A549 (cell line): ENCODE results near the gene TMEM119. TPM values are rescaled to one million over a fixed set of nuclear protein-coding genes. Genes with fewer than 3 reads are reported as not detected.

Experiments
- ATAC-seq, 2 experiments: fragments of 200-7000 bp in 1 of 2; fragments of >200 bp in 1 of 2; cut with Nextera tagmentation in 1 of 2; cut with Tn5 transposase in 1 of 2; 3 replicates each; pipeline versions ENCODE4 v1.8.0 to v1.9.1; 2018 to 2020; ENCODE audit warnings: mild to moderate bottlenecking in 1 of 2, moderate library complexity in 1 of 2
- CTCF ChIA-PET: fragments of 300-600 bp; sonication (Branson Sonifier 250); formaldehyde crosslinking; extraction: SDS; loops from one replicate; lab custom pipeline; 2021; ENCODE audit warnings: antibody characterized with exemption, inconsistent platforms; lab: Yijun Ruan, JAX
- POLR2A ChIA-PET: fragments of 350-600 bp; formaldehyde crosslinking; extraction: SDS; loops from one replicate; lab custom pipeline; 2021; ENCODE audit warnings: antibody characterized with exemption, inconsistent platforms; lab: Yijun Ruan, JAX
- DNase-seq, 2 experiments: peaks; one replicate each; pipeline versions ENCODE4 v3.0.0 to v3.0.0-alpha.2; 2011 to 2016; ENCODE audit warnings: low read depth in 1 of 2, low spot score in 1 of 2
- FAIRE-seq: peaks from 2 replicates; lab custom pipeline; 2011; peaks lifted over from hg19 to GRCh38; lab: Jason Lieb, UNC
- H3K27ac ChIP-seq, 2 experiments: fragments of >200 bp; sonication (Bioruptor Twin); formaldehyde crosslinking; 3 replicates each; pipeline ENCODE4 v1.5.1; 2016 to 2017
- H3K4me1 ChIP-seq: fragments of >200 bp; sonication (Bioruptor Twin); formaldehyde crosslinking; 3 replicates; pipeline ENCODE4 v1.6.1; 2016
- H3K4me2 ChIP-seq: fragments of >200 bp; sonication (Bioruptor Twin); formaldehyde crosslinking; 3 replicates; pipeline ENCODE4 v1.6.1; 2016
- H3K4me3 ChIP-seq: fragments of >200 bp; sonication (Bioruptor Twin); formaldehyde crosslinking; 3 replicates; pipeline ENCODE4 v1.5.1; 2016
- H3K9me3 ChIP-seq: fragments of >200 bp; sonication (Bioruptor Twin); formaldehyde crosslinking; 3 replicates; pipeline ENCODE4 v1.6.1; 2016
- BHLHE40 ChIP-seq: IDR thresholded peaks from 2 replicates; pipeline ENCODE4 v1.6.1; 2012; ENCODE audit warnings: low read depth, low read length, inconsistent platforms
- CBX8 ChIP-seq: fragments of 200-600 bp; sonication (generic); IDR thresholded peaks from 2 replicates; pipeline ENCODE4 v1.6.1; 2016
- CEBPB ChIP-seq, 2 experiments: fragments of >200 bp in 1 of 2; sonication (Bioruptor Twin) in 1 of 2; formaldehyde crosslinking in 1 of 2; IDR thresholded peaks; 2 replicates each; pipeline ENCODE4 v1.6.1; 2012 to 2016
- CHD2 ChIP-seq: fragments of 150-350 bp; IDR thresholded peaks from 2 replicates; pipeline ENCODE4 v1.6.1; 2014; ENCODE audit warnings: low read length; ENCODE audit not compliant: partially characterized antibody
- EHMT2 ChIP-seq: fragments of 200-600 bp; sonication (generic); IDR thresholded peaks from 2 replicates; pipeline ENCODE4 v1.6.1; 2016; ENCODE audit warnings: antibody characterized with exemption, low read depth, mild to moderate bottlenecking, moderate library complexity
- ESRRA ChIP-seq: fragments of 150-350 bp; IDR thresholded peaks from 2 replicates; pipeline ENCODE4 v1.6.1; 2014; ENCODE audit warnings: mild to moderate bottlenecking, low read length, borderline replicate concordance
- GATA3 ChIP-seq: IDR thresholded peaks from 2 replicates; pipeline ENCODE4 v1.6.1; 2012; ENCODE audit warnings: borderline replicate concordance
- HDAC2 ChIP-seq: fragments of 200-600 bp; sonication (generic); IDR thresholded peaks from 2 replicates; pipeline ENCODE4 v1.6.1; 2016
- HOXA7 ChIP-seq: fragments of 250-450 bp; sonication (Bioruptor Pico); IDR thresholded peaks from 2 replicates; pipeline ENCODE4 v1.5.0; 2020; ENCODE audit warnings: mild to moderate bottlenecking, moderate library complexity
- KDM5A ChIP-seq: fragments of 200-600 bp; sonication (generic); IDR thresholded peaks from 2 replicates; pipeline ENCODE4 v1.6.1; 2016; ENCODE audit warnings: antibody characterized with exemption, mild to moderate bottlenecking
- MAFK ChIP-seq: fragments of 450-650 bp; IDR thresholded peaks from 2 replicates; pipeline ENCODE4 v1.6.1; 2014; ENCODE audit not compliant: partially characterized antibody
- MAZ ChIP-seq: fragments of 150-350 bp; IDR thresholded peaks from 2 replicates; pipeline ENCODE4 v1.6.1; 2014; ENCODE audit warnings: antibody characterized with exemption, low read depth, low read length, borderline replicate concordance
- NR3C1 ChIP-seq: fragments of >200 bp; sonication (Bioruptor Twin); formaldehyde crosslinking; IDR thresholded peaks from 3 replicates; pipeline ENCODE4 v1.6.1; 2017
- POLR2AphosphoS2 ChIP-seq: conservative IDR thresholded peaks from 2 replicates; pipeline ENCODE4 v1.6.1; 2012; ENCODE audit warnings: low read length, improper control_type of control experiment, inconsistent platforms
- RAD21 ChIP-seq, 2 experiments: fragments of >200 bp in 1 of 2; sonication (Bioruptor Twin) in 1 of 2; formaldehyde crosslinking in 1 of 2; IDR thresholded peaks in 1 of 2; conservative IDR thresholded peaks in 1 of 2; 2 replicates in 1 of 2; 3 replicates in 1 of 2; pipeline ENCODE4 v1.6.1; 2012 to 2018; ENCODE audit warnings: inconsistent platforms in 1 of 2
- RARB ChIP-seq: fragments of 250-450 bp; sonication (Bioruptor Pico); IDR thresholded peaks from 2 replicates; pipeline ENCODE4 v1.8.0; 2021; ENCODE audit warnings: mild to moderate bottlenecking, moderate library complexity
- RCOR1 ChIP-seq: fragments of 150-350 bp; IDR thresholded peaks from 2 replicates; pipeline ENCODE4 v1.6.1; 2014; ENCODE audit warnings: antibody characterized with exemption, low read length, low read depth
- RNF2 ChIP-seq: fragments of 200-600 bp; sonication (generic); IDR thresholded peaks from 2 replicates; pipeline ENCODE4 v1.6.1; 2016; ENCODE audit warnings: low read depth, mild to moderate bottlenecking, antibody characterized with exemption, moderate library complexity, borderline replicate concordance
- SMC3 ChIP-seq: fragments of >200 bp; sonication (Bioruptor Twin); formaldehyde crosslinking; IDR thresholded peaks from 3 replicates; pipeline ENCODE4 v1.6.1; 2018; ENCODE audit warnings: inconsistent platforms
- SREBF2 ChIP-seq: fragments of 450-650 bp; IDR thresholded peaks from 2 replicates; pipeline ENCODE4 v1.6.1; 2014; ENCODE audit warnings: mild to moderate bottlenecking, moderate library complexity
- ZC3H11A ChIP-seq: fragments of 450-650 bp; IDR thresholded peaks from 2 replicates; pipeline ENCODE4 v1.6.1; 2014; ENCODE audit warnings: antibody characterized with exemption, mild to moderate bottlenecking
- WGBS: methylation state at CpG from one replicate; pipeline ENCODE4 v1.1.6; 2017; ENCODE audit errors: missing lambda C conversion rate; 5-methylcytosine and 5-hydroxymethylcytosine counted together
- polyA plus RNA-seq, 4 experiments: library from polyadenylated mRNA; depleted of rRNA in 3 of 4; stranded (reverse); fragments of >200 nt; fragmentation: RNase III in 1 of 4; extraction: RNeasy Plus Mini Kit Qiagen cat#74134 plus additional on column Dnase treatment in 1 of 4; gene quantifications; 2 replicates in 3 of 4; 3 replicates in 1 of 4; pipeline ENCODE4 v1.2.3, GENCODE V29; 2011 to 2017
- TF ChIP-seq, protein P1 (sequence below): fragments of 250-450 bp; sonication (Bioruptor Pico); IDR thresholded peaks from 2 replicates; pipeline ENCODE4 v1.5.0; 2020; ENCODE audit warnings: low read depth, mild to moderate bottlenecking, moderate library complexity
- TF ChIP-seq, protein P2 (sequence below): IDR thresholded peaks from 2 replicates; pipeline ENCODE4 v1.6.1; 2012

TMEM119 gene
- polyA plus RNA-seq, 2 of the 4 experiments (the other 2 are of a cell fraction), result not detected

DNA sequence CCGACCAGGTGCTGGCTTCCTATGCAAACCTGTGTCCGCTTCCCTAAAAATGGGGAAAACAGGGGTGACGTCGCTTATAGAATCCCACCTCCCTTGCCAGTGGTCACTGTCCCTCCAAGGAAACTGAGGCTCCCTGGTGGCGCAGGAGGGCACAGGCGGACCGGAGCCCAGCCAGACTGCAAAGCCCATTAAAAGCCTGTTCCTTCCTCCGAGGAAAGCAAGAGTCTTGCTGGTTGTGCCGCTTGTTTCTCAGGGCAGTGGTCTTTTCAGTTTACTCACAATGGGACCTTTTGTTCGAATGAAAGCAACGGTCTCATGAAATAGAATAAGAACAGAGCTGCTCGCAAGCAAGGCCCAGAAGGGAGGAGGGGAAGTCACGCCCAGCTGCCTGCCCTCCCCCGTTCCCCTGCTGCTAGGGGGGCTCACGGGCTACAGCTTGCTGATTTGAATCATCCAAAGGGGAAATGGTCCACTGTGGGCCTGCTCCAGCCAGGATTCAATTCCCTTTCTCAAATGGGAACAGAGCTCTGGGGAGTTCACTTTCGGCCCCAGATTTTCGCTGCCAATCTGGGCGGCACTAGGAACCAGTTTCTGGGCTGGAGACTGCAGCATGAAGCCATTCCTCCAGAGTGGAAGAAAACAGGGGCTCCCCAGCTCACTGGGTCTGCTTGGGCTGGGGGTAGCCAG lies 40.4 kb upstream of the TMEM119 start (continued):
- no peak for TF ChIP-seq RAD21 (conservative IDR thresholded peaks at IDR 0.05 in 1 of 2, IDR thresholded peaks at IDR 0.05 in 1 of 2)
- no peak for TF ChIP-seq NR3C1
- no peak for TF ChIP-seq BHLHE40
- no peak for TF ChIP-seq RARB
- no peak for TF ChIP-seq RNF2
- TF ChIP-seq SREBF2, result no peak
- no peak for TF ChIP-seq KDM5A
- no peak for TF ChIP-seq RCOR1
- no peak for TF ChIP-seq HOXA7 (CRISPR knock-in tag)
- no peak for TF ChIP-seq CEBPB (IDR thresholded peaks at IDR 0.05)
- TF ChIP-seq, protein P1, sequence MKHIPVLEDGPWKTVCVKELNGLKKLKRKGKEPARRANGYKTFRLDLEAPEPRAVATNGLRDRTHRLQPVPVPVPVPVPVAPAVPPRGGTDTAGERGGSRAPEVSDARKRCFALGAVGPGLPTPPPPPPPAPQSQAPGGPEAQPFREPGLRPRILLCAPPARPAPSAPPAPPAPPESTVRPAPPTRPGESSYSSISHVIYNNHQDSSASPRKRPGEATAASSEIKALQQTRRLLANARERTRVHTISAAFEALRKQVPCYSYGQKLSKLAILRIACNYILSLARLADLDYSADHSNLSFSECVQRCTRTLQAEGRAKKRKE (CRISPR knock-in tag), result no peak
- TF ChIP-seq EHMT2, result no peak

DNA sequence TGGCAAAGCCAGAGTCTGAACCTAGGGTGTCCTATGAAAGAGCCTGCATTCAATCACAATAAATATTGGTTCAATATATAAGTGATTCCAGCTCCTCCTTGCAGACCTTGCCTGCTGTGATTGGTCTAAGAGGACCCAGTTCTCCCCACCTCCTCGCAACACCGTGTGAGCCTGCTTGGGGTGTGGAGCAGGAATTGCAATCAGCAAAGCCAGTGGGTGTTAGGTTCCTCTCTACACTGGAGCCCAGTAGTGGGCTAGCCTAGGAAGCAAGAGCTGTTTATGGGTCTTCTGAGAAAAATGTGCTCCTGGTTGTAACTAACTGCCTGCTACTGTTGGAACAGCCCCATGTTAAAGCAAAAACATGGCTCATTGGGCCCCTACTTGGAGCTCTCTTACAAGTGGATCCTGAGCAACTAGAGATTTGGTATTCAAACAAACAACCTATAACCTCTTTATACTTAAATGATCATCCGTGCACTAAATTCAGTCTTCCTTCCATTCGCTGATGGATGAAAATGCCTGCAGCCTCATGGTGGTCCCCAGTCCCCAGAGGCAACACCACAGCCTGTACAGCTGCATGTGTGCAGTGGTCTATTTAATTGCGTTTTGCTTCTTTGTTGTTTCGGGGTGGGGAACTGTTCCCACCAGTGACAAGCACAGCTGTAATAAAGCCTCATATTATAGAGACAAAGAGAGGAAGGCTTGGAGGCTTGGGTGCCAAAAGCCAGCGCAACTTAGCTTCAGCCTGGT lies 39.5 kb upstream of the TMEM119 start:
- 87% methylated on average over 7 of the region's 7 CpGs for WGBS
- POLR2A ChIA-PET, result interaction anchor here (1.4 kb wide), 1 partner anchor 220 kb away, joined by 3 read pairs; the partner anchor contains the start of gene SSH1
- H3K27ac ChIP-seq, result no peak overlapping the region
- CTCF ChIA-PET, result interaction anchor here (1.5 to 17.1 kb wide), 4 partner anchors 9 to 314 kb away, joined by 4 to 178 read pairs (median 8); no protein-coding TSS in a partner anchor
- DNase-seq (no peak), FAIRE-seq (no peak), ATAC-seq (no peak)
- H3K9me3 ChIP-seq, result no peaks in the 10 kb centered on the region
- TF ChIP-seq HOXA7 (CRISPR knock-in tag) (no peak), CHD2 (no peak), MAZ (no peak), KDM5A (no peak), RAD21 (conservative IDR thresholded peaks at IDR 0.05 in 1 of 2, IDR thresholded peaks at IDR 0.05 in 1 of 2) (no peak), GATA3 (no peak), POLR2AphosphoS2 (no peak), HDAC2 (no peak), CEBPB (IDR thresholded peaks at IDR 0.05) (no peak), ESRRA (no peak), NR3C1 (no peak), SMC3 (no peak), ZC3H11A (no peak), CBX8 (no peak), MAFK (no peak)
- TF ChIP-seq, protein P2, sequence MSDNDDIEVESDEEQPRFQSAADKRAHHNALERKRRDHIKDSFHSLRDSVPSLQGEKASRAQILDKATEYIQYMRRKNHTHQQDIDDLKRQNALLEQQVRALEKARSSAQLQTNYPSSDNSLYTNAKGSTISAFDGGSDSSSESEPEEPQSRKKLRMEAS, result no peak
- H3K4me3 ChIP-seq, result no peak overlapping the region
- H3K4me2 ChIP-seq, result no peak overlapping the region
- peaks cover 10% of the 10 kb centered on the region for H3K4me1 ChIP-seq
